Activated CD4-positive, alpha-beta T cell treated with anti-CD3 and anti-CD28 coated beads, Interleukin-2, Interleukin-4, amounts not matched to agents 100 ng/mL and 50 ng/mL, durations not matched to agents 16 hours and 8 hours (primary cell): Measurements from ENCODE around the gene SLC35F3.
A peak's percentile ranks its signal among the peaks of the same experiment; 100 is the strongest.
"Not testable (repeated sequence)": the region's sequence is repeated elsewhere in the genome, so short reads cannot be mapped to it uniquely, and the experiment has no call there.

ENCODE experiments used
- DNase-seq: peaks from one replicate; pipeline ENCODE4 v3.0.0-alpha.2; 2020; ENCODE audit warnings: low spot score

Gene SLC35F3

GRCh38 chr1:234107416-234108021, 203.0 kb downstream of the SLC35F3 start:
- no peak for DNase-seq

GRCh38 chr1:234108921-234109320, 204.4 kb downstream of the SLC35F3 start:
- no peak for DNase-seq

- DNase-seq: no peak
These were observed 205.4 kb downstream of the SLC35F3 start for GRCh38 chr1:234109840-234110239.

- DNase-seq: no peak
These were observed 207.1 kb downstream of the SLC35F3 start for GRCh38 chr1:234111458-234112142.

GRCh38 chr1:234114648-234115307, 210.3 kb downstream of the SLC35F3 start:
- peak; percentile 46 for DNase-seq

- DNase-seq: no peak
These were observed 214.4 kb downstream of the SLC35F3 start for GRCh38 chr1:234118911-234119310.

- DNase-seq: no peak
These were observed 215.0 kb downstream of the SLC35F3 start for GRCh38 chr1:234119431-234119830.

GRCh38 chr1:234120327-234120944, 216.0 kb downstream of the SLC35F3 start:
- no peak for DNase-seq

- not testable (repeated sequence) for DNase-seq
These were observed 217.2 kb downstream of the SLC35F3 start for GRCh38 chr1:234121659-234122058.

- DNase-seq: not testable (repeated sequence)
These were observed 218.1 kb downstream of the SLC35F3 start for GRCh38 chr1:234122571-234122970.

- no peak for DNase-seq
These were observed 219.4 kb downstream of the SLC35F3 start for GRCh38 chr1:234123867-234124266.

- DNase-seq: peak; percentile 48
These were observed 220.8 kb downstream of the SLC35F3 start for GRCh38 chr1:234125283-234125682.

- no peak for DNase-seq
These were observed 221.2 kb downstream of the SLC35F3 start for GRCh38 chr1:234125714-234126113.

- no peak for DNase-seq
These were observed 222.7 kb downstream of the SLC35F3 start for GRCh38 chr1:234127026-234127671.

GRCh38 chr1:234132795-234133194, 228.3 kb downstream of the SLC35F3 start:
- no peak for DNase-seq

- DNase-seq: no peak
These were observed 230.4 kb downstream of the SLC35F3 start for GRCh38 chr1:234134878-234135277.

- no peak for DNase-seq
These were observed 231.0 kb downstream of the SLC35F3 start for GRCh38 chr1:234135501-234135900.

- DNase-seq: no peak
These were observed 231.6 kb downstream of the SLC35F3 start for GRCh38 chr1:234136073-234136472.

- DNase-seq: no peak
These were observed 235.5 kb downstream of the SLC35F3 start for GRCh38 chr1:234139966-234140365.

- DNase-seq: no peak
These were observed 235.9 kb downstream of the SLC35F3 start for GRCh38 chr1:234140388-234140787.

GRCh38 chr1:234141006-234141405, 236.5 kb downstream of the SLC35F3 start:
- no peak for DNase-seq

- no peak for DNase-seq
These were observed 239.2 kb downstream of the SLC35F3 start for GRCh38 chr1:234143681-234144080.
